Measurements from ENCODE around the gene TBX4. TPM values are rescaled to one million over a fixed set of nuclear protein-coding genes. Genes with fewer than 3 reads are reported as not detected.
"Not testable (repeated sequence)": the region's sequence is repeated elsewhere in the genome, so short reads cannot be mapped to it uniquely, and the experiment has no call there.

The TBX4 gene
- total RNA-seq, 4 donors from 2014 or later = not detected

- no peak for DNase-seq
- H3K4me3 ChIP-seq = no peak overlapping the region
- TF ChIP-seq POLR2A (IDR thresholded peaks at IDR 0.05) = no peak
- TF ChIP-seq CTCF (IDR thresholded peaks at IDR 0.05) = no peak
- no peaks in the 10 kb centered on the region for H3K9me3 ChIP-seq
- H3K27ac ChIP-seq = no peak overlapping the region
- no peaks in the 10 kb centered on the region for H3K36me3 ChIP-seq
- no peaks in the 10 kb centered on the region for H3K4me1 ChIP-seq
- intact Hi-C loops (cut with DNase I; ENCODE audit: low total_unique reads) = no loop called here
- no peaks in the 10 kb centered on the region for H3K27me3 ChIP-seq
These were observed 53.8 kb downstream of the TBX4 start for GRCh38 chr17:61505846-61506627.

DNA sequence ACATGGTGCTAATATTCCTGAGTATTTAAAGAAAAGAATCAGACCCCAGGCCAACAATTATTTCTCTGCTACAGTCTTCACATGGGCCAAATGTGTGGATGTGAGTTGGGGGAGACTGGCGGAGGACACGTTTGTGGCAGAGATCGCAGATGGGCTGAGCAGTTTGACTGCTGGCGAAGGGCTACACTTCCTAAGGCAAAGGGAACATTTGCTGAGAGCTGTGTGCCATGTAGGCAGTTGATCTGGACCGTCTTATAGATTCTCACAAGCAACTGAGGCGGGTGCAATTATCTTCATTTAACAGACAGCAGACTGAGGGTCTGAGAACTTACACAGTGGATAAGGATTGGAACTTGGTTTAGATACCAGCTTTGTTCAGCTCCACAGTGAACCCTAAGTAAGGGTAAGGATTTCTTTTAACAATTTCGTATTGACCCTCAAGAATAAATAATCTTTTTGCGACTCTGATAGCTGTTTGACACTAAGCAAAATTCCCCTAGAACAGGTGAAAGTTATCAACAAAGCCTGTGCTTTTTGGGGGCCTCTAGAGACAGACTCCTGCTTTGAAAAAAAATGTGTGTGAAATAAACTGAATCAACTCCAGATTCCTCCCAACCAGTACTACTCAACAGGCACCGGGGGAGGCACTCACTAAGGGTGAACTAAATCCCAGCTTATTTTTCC lies 55.3 kb downstream of the TBX4 start:
- Histone ChIP-seq H3K27me3 (no peaks in the 10 kb centered on the region), H3K4me1 (no peaks in the 10 kb centered on the region), H3K9me3 (no peaks in the 10 kb centered on the region), H3K27ac (no peak overlapping the region), H3K36me3 (no peaks in the 10 kb centered on the region), H3K4me3 (no peak overlapping the region)
- no peak for TF ChIP-seq CTCF (IDR thresholded peaks at IDR 0.05)
- TF ChIP-seq POLR2A (IDR thresholded peaks at IDR 0.05) = no peak
- intact Hi-C loops (cut with DNase I; ENCODE audit: low total_unique reads) = no loop called here
- no peak for DNase-seq

- intact Hi-C loops (cut with DNase I; ENCODE audit: low total_unique reads) = no loop called here
- no peak overlapping the region for H3K27ac ChIP-seq
- TF ChIP-seq POLR2A (IDR thresholded peaks at IDR 0.05) (no peak), CTCF (IDR thresholded peaks at IDR 0.05) (no peak)
- H3K36me3 ChIP-seq = no peaks in the 10 kb centered on the region
- no peaks in the 10 kb centered on the region for H3K4me1 ChIP-seq
- DNase-seq = no peak
- H3K4me3 ChIP-seq = no peak overlapping the region
- no peaks in the 10 kb centered on the region for H3K27me3 ChIP-seq
- no peaks in the 10 kb centered on the region for H3K9me3 ChIP-seq
These were observed 56.7 kb downstream of the TBX4 start for GRCh38 chr17:61508912-61509311.

DNA sequence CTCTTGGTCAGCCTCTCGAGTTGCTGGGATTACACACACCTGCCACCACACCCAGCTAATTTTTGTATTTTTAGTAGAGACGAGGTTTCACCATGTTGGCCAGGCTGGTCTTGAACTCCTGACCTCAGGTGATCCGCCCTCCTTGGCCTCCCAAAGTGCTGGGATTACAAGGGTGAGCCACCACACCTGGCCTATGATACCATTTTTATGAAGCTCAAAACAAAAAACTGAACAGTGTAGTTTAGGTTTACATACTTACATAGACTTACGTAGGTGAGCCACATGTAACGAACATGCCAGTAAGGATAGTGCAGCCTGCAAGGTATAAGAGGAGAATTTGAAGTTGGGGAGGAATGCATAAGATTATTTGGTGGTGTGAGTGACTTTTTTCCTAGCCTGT lies 57.2 kb downstream of the TBX4 start:
- intact Hi-C loops (cut with DNase I; ENCODE audit: low total_unique reads); H3K4me3 ChIP-seq; DNase-seq; H3K27ac ChIP-seq; H3K36me3 ChIP-seq; H3K4me1 ChIP-seq; H3K27me3 ChIP-seq; H3K9me3 ChIP-seq: not testable (repeated sequence)

DNA sequence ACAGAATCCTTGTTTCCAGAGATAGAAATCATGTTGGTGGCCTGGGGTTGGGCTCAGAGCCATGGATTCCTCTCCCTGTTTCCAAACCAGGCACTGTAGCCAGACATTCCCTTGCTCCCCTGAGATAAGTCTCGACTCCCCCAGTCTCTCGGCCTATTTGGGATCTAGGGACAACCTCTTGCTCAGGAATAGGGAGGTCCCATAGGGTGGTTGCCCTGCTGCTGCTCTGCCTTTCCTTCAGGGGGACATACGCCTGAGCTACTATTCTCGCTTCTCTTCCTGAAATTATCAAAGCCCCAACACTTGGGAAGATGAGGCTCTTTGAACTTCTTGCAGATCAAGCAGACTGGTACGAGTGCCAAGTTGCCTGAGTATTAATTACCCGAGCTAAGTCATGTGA lies 58.0 kb downstream of the TBX4 start:
- no peaks in the 10 kb centered on the region for H3K9me3 ChIP-seq
- no peak for TF ChIP-seq CTCF (IDR thresholded peaks at IDR 0.05)
- TF ChIP-seq POLR2A (IDR thresholded peaks at IDR 0.05) = no peak
- DNase-seq = no peak
- H3K27me3 ChIP-seq = no peaks in the 10 kb centered on the region
- no peaks in the 10 kb centered on the region for H3K36me3 ChIP-seq
- intact Hi-C loops (cut with DNase I; ENCODE audit: low total_unique reads) = no loop called here
- H3K4me3 ChIP-seq = no peak overlapping the region
- H3K4me1 ChIP-seq = no peaks in the 10 kb centered on the region
- no peak overlapping the region for H3K27ac ChIP-seq
